GM21381 (cell line): ENCODE measurements around the gene CHTF18.

Source experiments
- ATAC-seq: cut with Tn5 transposase; IDR thresholded peaks from one replicate; pipeline ENCODE4 v1.9.1; 2021; ENCODE audit warnings: mild to moderate bottlenecking, moderate library complexity; ENCODE audit not compliant: unreplicated experiment

The CHTF18 gene

DNA sequence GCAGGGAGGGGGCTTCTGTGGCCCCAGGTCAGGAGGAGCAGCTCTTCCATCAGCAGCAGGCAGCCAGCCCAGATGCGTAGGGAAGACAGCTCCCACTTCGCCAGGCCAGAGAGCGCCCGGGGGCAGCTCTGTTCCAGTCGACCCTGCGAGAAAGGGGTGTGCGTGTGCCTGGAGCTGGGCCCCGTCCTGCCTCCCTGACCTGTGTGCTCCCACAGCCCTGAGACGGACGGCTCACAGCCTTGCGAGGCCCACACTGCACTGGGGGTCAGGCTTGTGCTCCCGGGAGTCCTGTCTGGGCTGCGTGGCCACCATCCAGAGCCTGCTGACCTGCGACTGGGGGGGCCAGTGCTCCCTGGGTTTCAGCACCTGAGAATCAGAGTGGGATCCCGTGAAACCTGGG is 28.4 kb upstream of the CHTF18 start:
- no peak for ATAC-seq

DNA sequence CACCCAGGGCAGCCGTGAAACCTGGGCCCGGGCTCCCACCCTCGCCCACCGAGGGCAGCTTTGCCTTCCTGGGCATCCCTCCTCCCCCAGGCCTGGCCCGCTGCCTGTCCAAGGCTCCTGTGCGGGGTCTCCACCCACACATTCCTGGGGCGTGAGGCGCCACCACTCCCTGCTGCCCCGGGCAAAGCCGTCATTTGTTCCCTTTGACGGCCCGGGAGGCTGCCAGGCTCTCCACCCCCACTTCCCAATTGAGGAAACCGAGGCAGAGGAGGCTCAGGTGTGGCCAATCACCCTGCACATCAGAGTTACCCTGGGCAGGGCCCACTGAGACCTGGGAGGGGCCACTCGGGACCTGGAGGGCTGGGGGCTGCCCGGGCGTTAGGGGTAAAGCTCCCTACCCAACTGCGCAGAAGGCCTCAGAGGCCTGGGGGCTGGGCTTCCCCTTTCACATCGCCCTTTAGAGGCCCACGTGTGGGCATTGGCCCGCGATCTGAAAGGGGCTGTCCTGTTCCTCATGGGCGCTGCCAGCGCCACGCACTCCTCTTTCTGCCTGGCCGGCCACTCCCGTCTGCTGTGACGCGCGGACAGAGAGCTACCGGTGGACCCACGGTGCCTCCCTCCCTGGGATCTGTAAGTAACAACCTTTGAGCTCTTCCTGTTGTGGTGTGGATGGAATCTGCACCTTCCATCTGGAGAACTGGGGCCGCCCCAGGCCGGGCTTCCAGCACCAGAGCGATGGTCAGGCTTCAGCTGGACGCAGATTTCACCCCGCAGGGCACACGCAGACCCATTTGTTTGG is 27.7 kb upstream of the CHTF18 start, which contains the start of gene MSLN:
TSS of gene MSLN (plus strand) at position 190 of the 799 bp plus-strand sequence. CDS start 1,947 bp downstream, outside the sequence.
- no peak for ATAC-seq

DNA sequence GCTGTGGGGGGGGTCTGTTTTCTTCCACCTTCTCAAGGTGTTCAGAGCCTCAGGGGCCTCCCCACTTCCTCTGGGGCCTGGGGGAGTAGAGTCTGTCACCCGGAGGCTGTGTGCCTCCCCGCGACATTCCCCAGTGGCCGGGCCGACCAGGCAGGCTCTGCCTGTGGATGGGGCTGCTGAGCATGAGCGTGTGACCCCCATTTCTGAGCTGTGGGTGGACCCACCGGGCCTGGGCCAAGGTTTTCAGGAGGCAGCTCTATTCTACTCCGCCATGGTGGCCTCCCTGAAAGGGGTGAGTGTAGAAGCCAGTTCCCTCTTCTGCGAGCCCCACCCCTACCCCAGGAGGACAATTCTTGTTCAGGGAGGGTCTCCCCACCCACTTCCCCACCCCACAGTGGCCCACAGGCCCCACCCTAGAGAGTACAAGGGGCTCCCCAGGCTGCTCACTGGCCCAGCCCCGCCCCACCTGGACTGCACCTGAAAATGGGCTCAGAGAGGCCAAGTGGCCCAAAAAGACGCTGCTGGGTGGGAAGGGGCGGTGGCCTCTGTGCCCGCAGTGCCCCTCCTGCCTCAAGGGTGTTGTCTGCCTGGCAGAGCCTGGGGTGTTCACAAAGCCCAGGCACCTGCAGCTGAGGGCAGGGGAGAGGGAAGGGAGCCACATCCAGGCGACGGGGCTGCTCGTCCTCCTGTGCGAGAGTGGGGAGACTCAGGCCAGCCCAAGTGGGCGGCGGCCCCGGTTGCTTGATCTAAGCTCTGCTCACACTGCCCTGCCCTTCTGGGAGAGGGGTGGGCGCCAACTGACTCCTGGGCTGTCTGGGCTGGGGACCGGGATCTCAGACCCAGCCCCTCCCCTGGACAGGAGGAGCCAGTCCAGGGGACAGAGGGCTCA is 26.6 kb upstream of the CHTF18 start:
- no peak for ATAC-seq

DNA sequence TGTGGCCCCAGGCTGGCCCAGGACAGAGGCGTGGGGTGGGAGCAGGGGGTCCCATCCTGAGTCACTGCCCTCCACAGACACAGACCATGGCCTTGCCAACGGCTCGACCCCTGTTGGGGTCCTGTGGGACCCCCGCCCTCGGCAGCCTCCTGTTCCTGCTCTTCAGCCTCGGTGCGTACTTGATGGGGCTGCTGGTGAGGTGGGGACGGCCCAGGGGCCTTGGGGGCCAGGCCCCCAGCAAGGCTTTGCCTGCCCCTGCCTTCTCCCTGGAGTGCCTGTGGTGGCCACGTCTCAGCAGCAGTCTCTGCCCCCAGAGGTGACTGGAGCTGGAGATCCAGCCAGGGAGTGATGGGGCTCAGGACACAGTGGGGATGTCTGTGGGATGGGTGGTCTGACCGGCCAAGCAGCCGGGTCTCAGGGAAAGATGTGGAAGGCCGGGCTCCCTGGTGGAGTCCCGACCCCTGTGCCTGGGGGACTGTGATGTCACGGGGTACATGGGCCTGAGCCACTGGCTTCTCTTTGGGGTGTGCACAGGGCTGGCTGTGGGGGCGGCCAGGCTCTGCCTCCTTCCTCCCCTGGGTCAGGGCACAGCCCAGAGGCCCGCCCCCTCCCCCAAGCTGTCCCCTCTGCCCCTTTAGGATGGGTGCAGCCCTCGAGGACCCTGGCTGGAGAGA is 25.7 kb upstream of the CHTF18 start:
- ATAC-seq, result no peak

DNA sequence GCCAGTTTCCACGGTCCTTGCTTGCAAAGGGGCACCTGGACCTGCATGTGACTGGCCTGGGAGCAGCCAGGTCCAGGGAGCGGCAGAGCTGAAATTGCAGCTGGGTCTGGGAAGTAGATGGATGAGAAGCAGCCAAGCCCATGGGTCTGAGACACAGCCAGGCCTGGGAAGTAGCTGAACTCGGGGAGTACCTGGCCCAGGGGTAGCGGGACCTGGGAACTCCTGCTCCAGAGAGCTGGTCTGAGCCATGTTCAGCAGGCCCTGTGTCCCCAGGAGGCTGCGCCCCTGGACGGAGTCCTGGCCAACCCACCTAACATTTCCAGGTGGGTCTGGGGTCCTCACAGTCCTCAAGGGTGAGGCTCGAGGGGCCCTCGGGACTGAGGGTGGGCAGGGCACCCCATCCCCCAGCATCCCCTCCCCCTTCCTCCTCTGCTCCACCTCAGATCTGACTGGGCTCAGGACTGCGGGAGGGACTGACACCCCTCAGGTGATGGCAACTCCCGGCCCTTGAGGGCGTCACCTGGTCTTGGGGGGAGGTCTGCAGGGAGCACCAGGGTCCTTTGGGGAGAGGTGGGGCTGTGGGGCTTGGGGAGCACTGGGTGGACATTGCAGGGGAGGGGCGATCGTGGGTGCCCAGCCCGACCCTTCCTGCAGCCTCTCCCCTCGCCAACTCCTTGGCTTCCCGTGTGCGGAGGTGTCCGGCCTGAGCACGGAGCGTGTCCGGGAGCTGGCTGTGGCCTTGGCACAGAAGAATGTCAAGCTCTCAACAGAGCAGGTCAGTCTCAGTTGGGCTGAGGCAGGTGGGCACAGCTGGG is 24.8 kb upstream of the CHTF18 start:
- ATAC-seq, result no peak

DNA sequence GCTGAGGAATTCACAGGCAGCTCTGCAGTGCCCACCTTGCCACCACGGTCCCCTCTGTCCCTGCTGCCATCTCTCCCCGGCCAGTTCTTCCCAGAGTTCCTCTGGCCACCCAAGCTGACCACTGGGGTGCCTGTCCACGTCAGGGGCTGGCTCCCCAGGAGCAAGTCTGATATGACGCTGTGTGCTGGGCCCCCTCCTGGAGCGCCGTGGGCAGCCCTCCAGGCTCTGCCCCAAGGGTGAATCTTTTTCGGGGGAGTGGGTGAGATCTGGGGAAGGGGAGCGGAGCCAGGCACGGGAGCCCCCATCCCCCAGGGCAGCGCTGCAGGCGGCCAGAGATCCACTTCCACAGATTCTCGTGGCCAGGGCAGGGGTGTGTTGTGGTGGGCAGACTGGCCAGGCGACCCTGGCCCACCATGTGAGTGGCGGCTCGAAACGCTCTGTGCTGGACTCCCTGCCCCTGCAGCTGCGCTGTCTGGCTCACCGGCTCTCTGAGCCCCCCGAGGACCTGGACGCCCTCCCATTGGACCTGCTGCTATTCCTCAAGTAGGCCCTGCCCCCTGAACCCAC is 24.2 kb upstream of the CHTF18 start:
- no peak for ATAC-seq

DNA sequence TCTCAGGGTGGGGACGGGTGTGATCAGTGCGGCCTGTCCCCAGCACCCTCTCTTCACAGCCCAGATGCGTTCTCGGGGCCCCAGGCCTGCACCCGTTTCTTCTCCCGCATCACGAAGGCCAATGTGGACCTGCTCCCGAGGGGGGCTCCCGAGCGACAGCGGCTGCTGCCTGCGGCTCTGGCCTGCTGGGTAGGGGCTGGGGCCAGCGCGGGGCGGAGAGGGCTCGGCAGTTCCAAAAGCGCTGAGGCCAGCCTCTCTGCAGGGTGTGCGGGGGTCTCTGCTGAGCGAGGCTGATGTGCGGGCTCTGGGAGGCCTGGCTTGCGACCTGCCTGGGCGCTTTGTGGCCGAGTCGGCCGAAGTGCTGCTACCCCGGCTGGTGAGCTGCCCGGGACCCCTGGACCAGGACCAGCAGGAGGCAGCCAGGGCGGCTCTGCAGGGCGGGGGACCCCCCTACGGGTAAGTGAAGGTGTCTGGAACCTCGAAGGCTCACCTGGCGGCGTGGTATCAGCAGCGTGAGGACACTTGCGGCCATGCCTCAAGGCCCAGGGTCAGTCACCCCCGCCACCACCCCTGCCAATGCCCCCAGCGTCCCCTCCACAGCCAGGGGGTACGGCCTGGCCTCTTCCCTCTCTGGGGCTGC is 23.5 kb upstream of the CHTF18 start:
- ATAC-seq, result no peak

DNA sequence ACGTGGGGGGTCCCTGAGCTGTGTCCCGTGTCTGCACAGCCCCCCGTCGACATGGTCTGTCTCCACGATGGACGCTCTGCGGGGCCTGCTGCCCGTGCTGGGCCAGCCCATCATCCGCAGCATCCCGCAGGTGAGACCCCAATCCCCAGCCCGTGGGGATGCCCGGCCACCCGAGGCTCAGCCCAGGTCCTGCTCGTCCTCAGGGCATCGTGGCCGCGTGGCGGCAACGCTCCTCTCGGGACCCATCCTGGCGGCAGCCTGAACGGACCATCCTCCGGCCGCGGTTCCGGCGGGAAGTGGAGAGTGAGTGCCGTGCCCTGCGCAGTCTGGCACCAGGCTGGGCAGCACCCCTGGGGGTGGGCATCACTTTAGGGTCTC is 22.9 kb upstream of the CHTF18 start:
- ATAC-seq, result no peak

DNA sequence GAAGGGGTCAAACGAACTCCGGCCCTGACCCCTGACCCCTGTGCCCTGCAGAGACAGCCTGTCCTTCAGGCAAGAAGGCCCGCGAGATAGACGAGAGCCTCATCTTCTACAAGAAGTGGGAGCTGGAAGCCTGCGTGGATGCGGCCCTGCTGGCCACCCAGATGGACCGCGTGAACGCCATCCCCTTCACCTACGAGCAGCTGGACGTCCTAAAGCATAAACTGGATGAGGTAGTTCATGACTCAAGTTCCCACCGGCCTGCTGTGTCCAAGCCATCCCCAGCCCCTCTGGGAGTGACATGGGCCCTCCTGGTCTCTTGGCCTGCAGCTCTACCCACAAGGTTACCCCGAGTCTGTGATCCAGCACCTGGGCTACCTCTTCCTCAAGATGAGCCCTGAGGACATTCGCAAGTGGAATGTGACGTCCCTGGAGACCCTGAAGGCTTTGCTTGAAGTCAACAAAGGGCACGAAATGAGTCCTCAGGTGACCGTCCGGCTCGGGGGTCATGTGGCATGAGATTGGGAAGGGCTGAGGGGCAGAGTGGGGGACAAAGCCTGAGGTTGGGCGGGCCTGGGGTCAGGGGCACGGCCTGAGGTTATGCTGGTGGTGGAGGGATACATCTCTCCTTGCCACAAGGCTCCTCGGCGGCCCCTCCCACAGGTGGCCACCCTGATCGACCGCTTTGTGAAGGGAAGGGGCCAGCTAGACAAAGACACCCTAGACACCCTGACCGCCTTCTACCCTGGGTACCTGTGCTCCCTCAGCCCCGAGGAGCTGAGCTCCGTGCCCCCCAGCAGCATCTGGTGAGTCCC is 22.2 kb upstream of the CHTF18 start:
- ATAC-seq, result no peak

DNA sequence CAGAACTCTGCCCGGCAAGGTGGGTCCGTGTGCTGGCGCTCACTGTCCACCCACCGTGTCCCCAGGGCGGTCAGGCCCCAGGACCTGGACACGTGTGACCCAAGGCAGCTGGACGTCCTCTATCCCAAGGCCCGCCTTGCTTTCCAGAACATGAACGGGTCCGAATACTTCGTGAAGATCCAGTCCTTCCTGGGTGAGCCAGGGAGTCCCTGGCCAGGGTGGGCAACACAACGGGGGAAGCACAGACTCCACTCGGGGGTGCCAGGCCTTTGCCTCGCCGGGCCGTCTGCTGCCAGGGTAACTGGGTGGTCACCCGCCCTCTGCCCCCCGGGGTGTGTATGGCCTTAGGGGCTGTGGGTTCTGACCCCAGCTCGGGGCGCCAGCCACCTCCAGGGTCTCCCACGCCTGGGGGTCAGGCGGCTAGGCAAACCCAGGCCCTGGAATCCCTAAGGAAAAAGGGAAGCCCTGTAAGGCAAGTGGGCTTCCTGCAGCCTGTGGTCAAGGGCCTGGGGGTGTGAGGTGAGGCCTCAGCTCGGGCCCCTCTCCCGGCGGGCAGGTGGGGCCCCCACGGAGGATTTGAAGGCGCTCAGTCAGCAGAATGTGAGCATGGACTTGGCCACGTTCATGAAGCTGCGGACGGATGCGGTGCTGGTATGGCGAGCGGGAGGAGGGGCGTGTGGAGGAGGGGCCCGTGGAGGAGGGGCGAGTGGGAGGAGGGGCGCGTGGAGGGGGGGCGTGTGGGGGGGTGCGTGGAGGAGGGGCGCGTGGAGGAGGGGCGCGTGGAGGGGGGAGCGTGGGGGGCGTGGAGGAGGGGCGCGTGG is 21.4 kb upstream of the CHTF18 start:
- ATAC-seq, result no peak

DNA sequence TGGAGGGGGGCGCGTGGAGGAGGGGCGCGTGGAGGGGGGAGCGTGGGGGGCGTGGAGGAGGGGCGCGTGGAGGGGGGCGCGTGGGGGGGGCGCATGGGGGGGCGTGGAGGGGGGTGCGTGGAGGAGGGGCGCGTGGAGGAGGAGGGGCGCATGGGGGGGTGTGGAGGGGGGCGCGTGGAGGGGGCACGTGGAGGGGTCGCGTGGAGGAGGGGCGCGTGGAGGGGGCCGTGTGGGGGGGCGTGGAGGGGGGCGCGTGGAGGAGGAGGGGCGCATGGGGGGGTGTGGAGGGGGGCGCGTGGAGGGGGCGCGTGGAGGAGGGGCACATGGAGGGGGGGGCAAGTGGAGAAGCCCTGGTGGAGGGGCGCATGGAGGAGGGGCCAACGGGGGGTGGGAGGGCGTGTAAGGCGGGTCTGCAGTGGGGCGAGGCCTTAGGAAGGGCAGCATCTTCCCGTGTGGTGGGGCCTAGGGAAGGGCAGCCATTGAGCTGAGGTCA is 20.6 kb upstream of the CHTF18 start:
- no peak for ATAC-seq

DNA sequence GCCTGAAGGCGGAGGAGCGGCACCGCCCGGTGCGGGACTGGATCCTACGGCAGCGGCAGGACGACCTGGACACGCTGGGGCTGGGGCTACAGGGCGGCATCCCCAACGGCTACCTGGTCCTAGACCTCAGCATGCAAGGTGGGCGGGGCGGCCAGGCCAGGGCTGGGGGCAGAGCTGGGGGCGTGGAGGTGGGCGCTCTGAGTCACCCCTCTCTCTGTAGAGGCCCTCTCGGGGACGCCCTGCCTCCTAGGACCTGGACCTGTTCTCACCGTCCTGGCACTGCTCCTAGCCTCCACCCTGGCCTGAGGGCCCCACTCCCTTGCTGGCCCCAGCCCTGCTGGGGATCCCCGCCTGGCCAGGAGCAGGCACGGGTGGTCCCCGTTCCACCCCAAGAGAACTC is 20.0 kb upstream of the CHTF18 start:
- no peak for ATAC-seq

DNA sequence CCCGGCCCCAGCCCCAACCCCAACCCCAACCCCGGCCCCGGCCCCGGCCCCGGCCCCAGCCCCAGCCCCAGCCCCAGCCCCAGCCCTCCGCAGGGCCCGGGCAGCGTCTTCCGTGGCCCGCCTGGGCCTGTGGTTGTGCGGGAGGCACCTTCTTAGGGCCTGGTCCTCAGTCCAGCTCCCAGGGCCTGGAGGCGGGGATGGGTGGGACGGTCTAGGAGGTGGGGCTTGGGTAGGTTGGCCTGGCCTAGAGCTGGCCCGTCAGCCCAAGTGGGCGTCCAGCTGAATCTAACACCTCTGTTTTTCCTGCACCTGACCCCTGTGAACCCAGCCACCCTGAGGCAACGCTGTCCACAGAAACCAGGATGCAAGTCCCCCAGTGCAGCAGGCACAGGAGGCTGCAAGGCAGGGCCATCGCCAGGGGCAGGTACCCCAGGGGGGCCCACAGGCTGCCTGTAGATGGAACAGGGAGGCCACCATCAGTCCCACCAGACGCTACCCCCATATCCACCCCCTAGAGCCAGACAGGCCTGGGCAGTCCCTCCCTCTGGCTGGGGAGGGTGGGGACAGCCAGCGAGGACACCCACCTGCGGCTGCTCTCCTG is 19.1 kb upstream of the CHTF18 start:
- ATAC-seq, result no peak

DNA sequence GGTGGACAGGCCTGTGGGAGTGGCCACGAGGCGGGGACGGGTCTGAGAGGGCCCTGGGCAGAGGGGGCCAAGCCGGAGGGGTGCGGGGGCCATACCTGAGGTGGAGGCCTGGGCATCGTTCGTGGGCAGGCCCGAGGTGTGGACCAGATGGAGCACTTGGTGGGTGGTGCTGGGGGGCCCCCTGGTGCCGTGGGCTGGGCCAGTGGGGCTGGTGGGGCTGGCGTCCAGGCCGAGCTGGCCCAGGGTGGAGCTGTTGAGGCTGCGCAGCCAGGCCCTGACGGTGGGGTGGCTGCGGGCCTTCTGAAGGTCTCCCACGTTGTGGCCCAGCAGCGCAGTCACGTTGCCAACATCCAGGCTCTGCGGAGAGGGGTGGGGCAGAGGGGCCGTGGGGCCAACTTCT is 18.5 kb upstream of the CHTF18 start:
- no peak for ATAC-seq

DNA sequence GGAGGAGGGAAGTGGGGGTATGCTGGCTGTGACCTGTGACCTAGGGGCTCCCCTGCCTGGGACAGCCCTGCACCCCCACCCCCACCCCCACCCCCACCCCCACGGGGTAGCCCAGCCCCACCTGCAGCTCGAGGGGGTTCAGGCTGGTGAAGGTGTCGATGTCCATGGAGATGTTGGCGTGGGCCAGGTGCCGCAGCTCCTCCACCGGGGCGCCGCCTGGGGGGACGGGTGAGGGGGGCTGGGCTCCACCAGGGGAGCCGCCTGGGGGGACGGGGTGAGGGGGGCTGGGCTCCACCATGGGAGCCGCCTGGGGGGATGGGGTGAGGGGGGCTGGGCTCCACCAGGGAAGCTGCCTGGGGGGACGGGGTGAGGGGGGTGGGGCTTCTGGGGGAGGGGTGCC is 18.0 kb upstream of the CHTF18 start:
- no peak for ATAC-seq

DNA sequence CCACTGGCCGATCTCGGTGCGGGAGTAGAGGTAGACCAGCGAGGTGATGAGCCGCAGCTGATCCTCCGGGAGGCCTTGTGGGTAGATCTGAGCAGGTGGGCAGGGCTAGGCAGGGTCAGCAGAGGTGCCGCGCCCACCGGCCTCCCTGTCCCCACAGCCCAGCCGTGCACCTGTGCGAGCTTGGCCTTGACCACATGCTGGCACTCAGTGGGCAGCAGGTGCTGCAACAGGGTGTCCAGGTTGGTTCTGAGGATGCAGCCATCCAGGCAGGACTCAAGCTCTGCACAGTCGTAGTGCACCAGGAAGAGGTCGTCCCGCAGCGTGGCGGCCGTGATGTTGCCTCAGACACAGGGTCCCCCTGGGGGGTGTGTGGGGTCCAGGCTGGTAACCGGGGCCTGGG is 15.5 kb upstream of the CHTF18 start:
- no peak for ATAC-seq
